Measurements from ENCODE around the gene MKNK1. TPM values are rescaled to one million over a fixed set of nuclear protein-coding genes. Genes with fewer than 3 reads are reported as not detected.

The MKNK1 gene
- total RNA-seq, 2 experiments from 2014 or later, result 27.1 to 29.6 TPM

GRCh38 chr1:46589529-46589928 lies 14.5 kb downstream of the MKNK1 start:
- POLR2A ChIA-PET, result no interaction called here

GRCh38 chr1:46587069-46587468 lies 17.0 kb downstream of the MKNK1 start:
- Mint-ChIP-seq H3K9me3 (no peaks in the 10 kb centered on the region), H3K36me3 (ENCODE audit: low read depth) (peaks cover 84% of the 10 kb centered on the region)
- peaks cover 75% of the 10 kb centered on the region for H3K36me3 ChIP-seq (ENCODE audit: insufficient read depth, low read length)

More at GRCh38 chr1:46589529-46589928, 14.5 kb downstream of the MKNK1 start:
- ATAC-seq (ENCODE audit: poor library complexity) (no peak), DNase-seq (no peak)
- CTCF ChIA-PET, result interaction anchor here (1.6 kb wide), 1 partner anchor 9 kb away, joined by 3 read pairs; no protein-coding TSS in a partner anchor
- Histone ChIP-seq H3K36me3 (ENCODE audit: insufficient read depth, low read length) (peaks cover 70% of the 10 kb centered on the region), H3K4me3 (ENCODE audit: low read length) (no peak overlapping the region), H3K27me3 (ENCODE audit: control insufficient read depth in 1 of 2, insufficient read depth in 2 of 2, low read length in 2 of 2) (no peaks in the 10 kb centered on the region), H3K27ac (ENCODE audit: low read depth in 1 of 2, low read length in 2 of 2) (no peak overlapping the region), H3K4me1 (ENCODE audit: insufficient read depth, low read length) (peaks cover 2% of the 10 kb centered on the region), H3K9me3 (ENCODE audit: control insufficient read depth in 1 of 2, insufficient read depth in 1 of 2, low read length in 2 of 2) (no peaks in the 10 kb centered on the region)
- peaks cover 15% of the 10 kb centered on the region for H3K4me1 Mint-ChIP-seq (ENCODE audit: low read depth)
- H3K4me3 Mint-ChIP-seq, result no peak overlapping the region
- H3K36me3 Mint-ChIP-seq (ENCODE audit: low read depth), result peaks cover 82% of the 10 kb centered on the region
- no peaks in the 10 kb centered on the region for H3K27me3 Mint-ChIP-seq
- H3K27ac Mint-ChIP-seq, result no peak overlapping the region
- no peaks in the 10 kb centered on the region for H3K9me3 Mint-ChIP-seq
- intact Hi-C loops (cut with DNase I, micrococcal nuclease), result no loop called here
- no peak for TF ChIP-seq CTCF (IDR thresholded peaks at IDR 0.05)

GRCh38 chr1:46585312-46585938 lies 18.6 kb downstream of the MKNK1 start:
- no peak for DNase-seq
- H3K9me3 Mint-ChIP-seq, result no peaks in the 10 kb centered on the region
- Histone ChIP-seq H3K4me3 (ENCODE audit: low read length) (no peak overlapping the region), H3K9me3 (ENCODE audit: control insufficient read depth in 1 of 2, insufficient read depth in 1 of 2, low read length in 2 of 2) (no peaks in the 10 kb centered on the region), H3K27me3 (ENCODE audit: control insufficient read depth in 1 of 2, insufficient read depth in 2 of 2, low read length in 2 of 2) (no peaks in the 10 kb centered on the region), H3K27ac (ENCODE audit: low read depth in 1 of 2, low read length in 2 of 2) (no peak overlapping the region), H3K36me3 (ENCODE audit: insufficient read depth, low read length) (peaks cover 66% of the 10 kb centered on the region), H3K4me1 (ENCODE audit: insufficient read depth, low read length) (peaks cover 26% of the 10 kb centered on the region)
- ChIA-PET CTCF (no interaction called here), POLR2A (no interaction called here)
- peaks cover 20% of the 10 kb centered on the region for H3K4me1 Mint-ChIP-seq (ENCODE audit: low read depth)
- TF ChIP-seq CTCF (IDR thresholded peaks at IDR 0.05), result no peak
- peaks cover 82% of the 10 kb centered on the region for H3K36me3 Mint-ChIP-seq (ENCODE audit: low read depth)
- no peaks in the 10 kb centered on the region for H3K27me3 Mint-ChIP-seq
- H3K4me3 Mint-ChIP-seq, result no peak overlapping the region
- ATAC-seq (ENCODE audit: poor library complexity), result no peak
- no peak overlapping the region for H3K27ac Mint-ChIP-seq
- intact Hi-C loops (cut with DNase I, micrococcal nuclease), result no loop called here

More at GRCh38 chr1:46587069-46587468, 17.0 kb downstream of the MKNK1 start:
- Mint-ChIP-seq H3K27ac (no peak overlapping the region), H3K27me3 (no peaks in the 10 kb centered on the region), H3K4me1 (ENCODE audit: low read depth) (peaks cover 14% of the 10 kb centered on the region), H3K4me3 (no peak overlapping the region)
- intact Hi-C loops (cut with DNase I, micrococcal nuclease), result no loop called here
- ChIA-PET CTCF (interaction anchor here (0.7 kb wide), 1 partner anchor 20 kb away, joined by 3 read pairs; no protein-coding TSS in a partner anchor), POLR2A (no interaction called here)
- Histone ChIP-seq H3K4me3 (ENCODE audit: low read length) (no peak overlapping the region), H3K27ac (ENCODE audit: low read depth in 1 of 2, low read length in 2 of 2) (no peak overlapping the region), H3K27me3 (ENCODE audit: control insufficient read depth in 1 of 2, insufficient read depth in 2 of 2, low read length in 2 of 2) (no peaks in the 10 kb centered on the region), H3K4me1 (ENCODE audit: insufficient read depth, low read length) (peaks cover 11% of the 10 kb centered on the region), H3K9me3 (ENCODE audit: control insufficient read depth in 1 of 2, insufficient read depth in 1 of 2, low read length in 2 of 2) (no peaks in the 10 kb centered on the region)
- TF ChIP-seq CTCF (IDR thresholded peaks at IDR 0.05), result no peak
- DNase-seq (peak in 1 of 14 experiments; percentile 17), ATAC-seq (ENCODE audit: poor library complexity) (no peak)

All from CD4-positive, alpha-beta T cell (primary cell).